Mucosa of stomach (tissue), 1 donor: ENCODE measurements around the gene EXOC6B.

ENCODE experiments used
- H3K27me3 ChIP-seq: one replicate; pipeline ENCODE4 v1.7.0; 2013; ENCODE audit warnings: mild to moderate bottlenecking, low read length; ENCODE audit not compliant: control insufficient read depth, insufficient read depth
- H3K36me3 ChIP-seq: one replicate; pipeline ENCODE4 v1.7.0; 2013; ENCODE audit warnings: low read length; ENCODE audit not compliant: control insufficient read depth, insufficient read depth
- H3K4me1 ChIP-seq: one replicate; pipeline ENCODE4 v1.7.0; 2013; ENCODE audit warnings: mild to moderate bottlenecking, low read length; ENCODE audit not compliant: control insufficient read depth, insufficient read depth
- H3K4me3 ChIP-seq: one replicate; pipeline ENCODE4 v1.7.0; 2013; ENCODE audit warnings: low read length
- H3K9ac ChIP-seq: one replicate; pipeline ENCODE4 v1.7.0; 2013; ENCODE audit warnings: mild to moderate bottlenecking, low read length, moderate library complexity
- H3K9me3 ChIP-seq: one replicate; pipeline ENCODE4 v1.7.0; 2013; ENCODE audit warnings: mild to moderate bottlenecking, low read length, moderate library complexity; ENCODE audit not compliant: control insufficient read depth
- donor health status: Pancreatic carcinoma.

The EXOC6B gene

GRCh38 chr2:72149556-72150156, 676.2 kb downstream of the EXOC6B start:
- H3K4me1 ChIP-seq, result peaks cover 47% of the 10 kb centered on the region
- peaks cover 76% of the 10 kb centered on the region for H3K27me3 ChIP-seq
- no peaks in the 10 kb centered on the region for H3K9me3 ChIP-seq
- no peak overlapping the region for H3K4me3 ChIP-seq
- no peaks in the 10 kb centered on the region for H3K36me3 ChIP-seq
- H3K9ac ChIP-seq, result no peak overlapping the region

GRCh38 chr2:72148837-72149555, 676.8 kb downstream of the EXOC6B start:
- no peak overlapping the region for H3K4me3 ChIP-seq
- peaks cover 76% of the 10 kb centered on the region for H3K27me3 ChIP-seq
- no peaks in the 10 kb centered on the region for H3K9me3 ChIP-seq
- H3K4me1 ChIP-seq, result peaks cover 48% of the 10 kb centered on the region
- H3K9ac ChIP-seq, result no peak overlapping the region
- H3K36me3 ChIP-seq, result no peaks in the 10 kb centered on the region

- Histone ChIP-seq H3K9me3 (no peaks in the 10 kb centered on the region), H3K4me1 (peaks cover 54% of the 10 kb centered on the region), H3K4me3 (no peak overlapping the region), H3K27me3 (peaks cover 84% of the 10 kb centered on the region), H3K36me3 (no peaks in the 10 kb centered on the region), H3K9ac (no peak overlapping the region)
Measured at GRCh38 chr2:72148003-72148836, 677.6 kb downstream of the EXOC6B start.

GRCh38 chr2:72147303-72147971, 678.4 kb downstream of the EXOC6B start, which contains the start of gene CYP26B1:
CYP26B1 (minus strand) TSS chr2:72147862; CDS start chr2:72147834, 28 bp downstream.
- peaks cover 87% of the 10 kb centered on the region for H3K27me3 ChIP-seq
- H3K36me3 ChIP-seq, result no peaks in the 10 kb centered on the region
- H3K9me3 ChIP-seq, result no peaks in the 10 kb centered on the region
- no peak within 1 kb of the TSS for H3K9ac ChIP-seq
- peak within 1 kb of the TSS; percentile 19 for H3K4me3 ChIP-seq
- peaks cover 54% of the 10 kb centered on the region for H3K4me1 ChIP-seq

GRCh38 chr2:72146347-72147302, 679.2 kb downstream of the EXOC6B start:
- H3K27me3 ChIP-seq, result peaks cover 82% of the 10 kb centered on the region
- H3K4me3 ChIP-seq, result peak overlapping the region; percentile 19
- H3K36me3 ChIP-seq, result no peaks in the 10 kb centered on the region
- peaks cover 54% of the 10 kb centered on the region for H3K4me1 ChIP-seq
- H3K9me3 ChIP-seq, result no peaks in the 10 kb centered on the region
- H3K9ac ChIP-seq, result no peak overlapping the region

- Histone ChIP-seq H3K4me1 (peaks cover 54% of the 10 kb centered on the region), H3K27me3 (peaks cover 76% of the 10 kb centered on the region), H3K4me3 (no peak overlapping the region)
Measured at GRCh38 chr2:72145658-72146329, 680.0 kb downstream of the EXOC6B start.

GRCh38 chr2:72145289-72145657, 680.6 kb downstream of the EXOC6B start:
- Histone ChIP-seq H3K4me1 (peaks cover 51% of the 10 kb centered on the region), H3K9ac (no peak overlapping the region), H3K4me3 (no peak overlapping the region), H3K36me3 (no peaks in the 10 kb centered on the region), H3K9me3 (no peaks in the 10 kb centered on the region), H3K27me3 (peaks cover 75% of the 10 kb centered on the region)

More at GRCh38 chr2:72145658-72146329, 680.0 kb downstream of the EXOC6B start:
- Histone ChIP-seq H3K36me3 (no peaks in the 10 kb centered on the region), H3K9ac (no peak overlapping the region), H3K9me3 (no peaks in the 10 kb centered on the region)

GRCh38 chr2:72144632-72145288, 681.1 kb downstream of the EXOC6B start:
- no peak overlapping the region for H3K4me3 ChIP-seq
- no peaks in the 10 kb centered on the region for H3K36me3 ChIP-seq
- H3K9me3 ChIP-seq, result no peaks in the 10 kb centered on the region
- H3K4me1 ChIP-seq, result peaks cover 46% of the 10 kb centered on the region
- H3K27me3 ChIP-seq, result peaks cover 74% of the 10 kb centered on the region
- no peak overlapping the region for H3K9ac ChIP-seq

GRCh38 chr2:72144274-72144631, 681.6 kb downstream of the EXOC6B start:
- H3K9ac ChIP-seq, result no peak overlapping the region
- H3K4me1 ChIP-seq, result peaks cover 43% of the 10 kb centered on the region
- no peak overlapping the region for H3K4me3 ChIP-seq
- H3K36me3 ChIP-seq, result no peaks in the 10 kb centered on the region
- peaks cover 73% of the 10 kb centered on the region for H3K27me3 ChIP-seq
- H3K9me3 ChIP-seq, result no peaks in the 10 kb centered on the region

GRCh38 chr2:72143441-72144273, 682.2 kb downstream of the EXOC6B start:
- Histone ChIP-seq H3K9ac (no peak overlapping the region), H3K36me3 (no peaks in the 10 kb centered on the region), H3K9me3 (no peaks in the 10 kb centered on the region), H3K4me1 (peaks cover 45% of the 10 kb centered on the region), H3K27me3 (peaks cover 73% of the 10 kb centered on the region), H3K4me3 (no peak overlapping the region)
